ENCODE results near the gene ATF7IP.

DNA sequence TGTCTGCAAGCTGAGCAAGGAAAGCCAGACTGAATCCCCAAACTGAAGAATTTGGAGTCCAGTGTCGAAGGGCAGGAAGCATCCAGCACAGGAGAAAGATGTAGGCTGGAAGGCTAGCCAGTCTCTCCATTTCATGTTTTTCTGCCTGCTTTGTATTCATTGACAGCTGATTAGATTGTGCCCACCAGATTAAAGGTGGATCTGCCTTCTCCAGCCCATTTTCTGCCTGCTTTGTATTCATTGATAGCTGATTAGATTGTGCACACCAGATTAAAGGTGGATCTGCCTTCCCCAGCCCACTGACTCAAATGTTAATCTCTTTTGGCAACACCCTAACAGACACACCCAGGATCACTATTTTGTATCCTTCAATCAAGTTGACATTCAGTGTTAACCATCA, 116.9 kb downstream of the ATF7IP start:
- TF ChIP-seq, protein P1, sequence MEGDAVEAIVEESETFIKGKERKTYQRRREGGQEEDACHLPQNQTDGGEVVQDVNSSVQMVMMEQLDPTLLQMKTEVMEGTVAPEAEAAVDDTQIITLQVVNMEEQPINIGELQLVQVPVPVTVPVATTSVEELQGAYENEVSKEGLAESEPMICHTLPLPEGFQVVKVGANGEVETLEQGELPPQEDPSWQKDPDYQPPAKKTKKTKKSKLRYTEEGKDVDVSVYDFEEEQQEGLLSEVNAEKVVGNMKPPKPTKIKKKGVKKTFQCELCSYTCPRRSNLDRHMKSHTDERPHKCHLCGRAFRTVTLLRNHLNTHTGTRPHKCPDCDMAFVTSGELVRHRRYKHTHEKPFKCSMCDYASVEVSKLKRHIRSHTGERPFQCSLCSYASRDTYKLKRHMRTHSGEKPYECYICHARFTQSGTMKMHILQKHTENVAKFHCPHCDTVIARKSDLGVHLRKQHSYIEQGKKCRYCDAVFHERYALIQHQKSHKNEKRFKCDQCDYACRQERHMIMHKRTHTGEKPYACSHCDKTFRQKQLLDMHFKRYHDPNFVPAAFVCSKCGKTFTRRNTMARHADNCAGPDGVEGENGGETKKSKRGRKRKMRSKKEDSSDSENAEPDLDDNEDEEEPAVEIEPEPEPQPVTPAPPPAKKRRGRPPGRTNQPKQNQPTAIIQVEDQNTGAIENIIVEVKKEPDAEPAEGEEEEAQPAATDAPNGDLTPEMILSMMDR (IDR thresholded peaks at IDR 0.05): no peak
- no peak for TF ChIP-seq POLR2AphosphoS5 (IDR thresholded peaks at IDR 0.05; ENCODE audit: insufficient read depth in 1 of 2, low read depth in 1 of 2)

Data from vagina (tissue), 2 donors.